Gastrocnemius medialis (tissue), 4 donors: ENCODE measurements around the gene CST7.

ENCODE experiments used
- POLR2A ChIP-seq, 2 donors: fragments of 450-650 bp; IDR thresholded peaks; one replicate each; pipeline ENCODE4 v1.6.1; 2017; ENCODE audit warnings: antibody characterized with exemption in 2 of 2, mild to moderate bottlenecking in 2 of 2, moderate library complexity in 2 of 2
- TF ChIP-seq, protein P1 (sequence below), 5 experiments: fragments of 450-650 bp in 3 of 5; fragments of 200-600 bp in 2 of 5; sonication (generic) in 2 of 5; IDR thresholded peaks in 4 of 5; conservative IDR thresholded peaks in 1 of 5; 1 replicate in 4 of 5; 2 replicates in 1 of 5; pipeline ENCODE4 v1.5.1; 2016 to 2019; ENCODE audit warnings: antibody characterized with exemption in 5 of 5, mild to moderate bottlenecking in 3 of 5, moderate library complexity in 3 of 5

DNA sequence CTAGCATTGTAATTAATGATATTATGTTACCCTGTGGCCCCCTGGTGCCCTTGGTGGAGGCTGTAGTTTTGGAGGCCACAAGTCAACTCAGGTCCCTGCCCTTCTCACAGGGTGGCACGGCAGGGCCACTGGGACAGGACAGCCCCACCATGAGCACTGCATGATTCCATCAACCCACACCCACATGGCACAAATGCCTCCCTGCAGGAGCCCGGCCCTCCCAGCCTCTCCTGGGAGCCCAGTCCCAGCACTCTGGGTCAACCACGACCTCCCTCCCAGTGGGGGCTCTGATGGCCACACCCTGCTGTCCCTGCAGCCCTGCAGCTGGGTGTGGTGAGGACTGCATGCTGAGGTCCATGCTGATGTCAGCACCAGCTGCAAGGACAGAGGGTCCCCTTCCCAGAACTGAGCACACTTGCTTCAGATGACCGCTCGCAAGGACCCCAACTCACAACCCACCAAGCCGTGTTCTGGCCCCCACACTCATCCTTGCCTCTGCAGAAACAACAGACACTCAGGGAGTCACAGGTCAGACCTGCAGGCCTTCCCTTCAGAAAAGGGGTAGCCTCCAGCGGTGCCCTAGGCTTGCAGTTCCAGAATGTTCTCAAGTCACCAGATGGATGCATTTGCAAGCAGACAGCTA lies 15.7 kb upstream of the CST7 start:
- TF ChIP-seq, protein P1, sequence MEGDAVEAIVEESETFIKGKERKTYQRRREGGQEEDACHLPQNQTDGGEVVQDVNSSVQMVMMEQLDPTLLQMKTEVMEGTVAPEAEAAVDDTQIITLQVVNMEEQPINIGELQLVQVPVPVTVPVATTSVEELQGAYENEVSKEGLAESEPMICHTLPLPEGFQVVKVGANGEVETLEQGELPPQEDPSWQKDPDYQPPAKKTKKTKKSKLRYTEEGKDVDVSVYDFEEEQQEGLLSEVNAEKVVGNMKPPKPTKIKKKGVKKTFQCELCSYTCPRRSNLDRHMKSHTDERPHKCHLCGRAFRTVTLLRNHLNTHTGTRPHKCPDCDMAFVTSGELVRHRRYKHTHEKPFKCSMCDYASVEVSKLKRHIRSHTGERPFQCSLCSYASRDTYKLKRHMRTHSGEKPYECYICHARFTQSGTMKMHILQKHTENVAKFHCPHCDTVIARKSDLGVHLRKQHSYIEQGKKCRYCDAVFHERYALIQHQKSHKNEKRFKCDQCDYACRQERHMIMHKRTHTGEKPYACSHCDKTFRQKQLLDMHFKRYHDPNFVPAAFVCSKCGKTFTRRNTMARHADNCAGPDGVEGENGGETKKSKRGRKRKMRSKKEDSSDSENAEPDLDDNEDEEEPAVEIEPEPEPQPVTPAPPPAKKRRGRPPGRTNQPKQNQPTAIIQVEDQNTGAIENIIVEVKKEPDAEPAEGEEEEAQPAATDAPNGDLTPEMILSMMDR (IDR thresholded peaks at IDR 0.05 in 4 of 5, conservative IDR thresholded peaks at IDR 0.05 in 1 of 5) = no peak
- TF ChIP-seq POLR2A (IDR thresholded peaks at IDR 0.05) = no peak
